NOMO-1 treated with DMSO at 0.1 percent for 48 hours (cell line): Measurements from ENCODE around the gene LTB4R.

Experiments
- DNase-seq: peaks from one replicate; lab custom pipeline; 2025; ENCODE audit not compliant: unreplicated experiment; lab: John Stamatoyannopoulos, UW

Gene LTB4R

DNA sequence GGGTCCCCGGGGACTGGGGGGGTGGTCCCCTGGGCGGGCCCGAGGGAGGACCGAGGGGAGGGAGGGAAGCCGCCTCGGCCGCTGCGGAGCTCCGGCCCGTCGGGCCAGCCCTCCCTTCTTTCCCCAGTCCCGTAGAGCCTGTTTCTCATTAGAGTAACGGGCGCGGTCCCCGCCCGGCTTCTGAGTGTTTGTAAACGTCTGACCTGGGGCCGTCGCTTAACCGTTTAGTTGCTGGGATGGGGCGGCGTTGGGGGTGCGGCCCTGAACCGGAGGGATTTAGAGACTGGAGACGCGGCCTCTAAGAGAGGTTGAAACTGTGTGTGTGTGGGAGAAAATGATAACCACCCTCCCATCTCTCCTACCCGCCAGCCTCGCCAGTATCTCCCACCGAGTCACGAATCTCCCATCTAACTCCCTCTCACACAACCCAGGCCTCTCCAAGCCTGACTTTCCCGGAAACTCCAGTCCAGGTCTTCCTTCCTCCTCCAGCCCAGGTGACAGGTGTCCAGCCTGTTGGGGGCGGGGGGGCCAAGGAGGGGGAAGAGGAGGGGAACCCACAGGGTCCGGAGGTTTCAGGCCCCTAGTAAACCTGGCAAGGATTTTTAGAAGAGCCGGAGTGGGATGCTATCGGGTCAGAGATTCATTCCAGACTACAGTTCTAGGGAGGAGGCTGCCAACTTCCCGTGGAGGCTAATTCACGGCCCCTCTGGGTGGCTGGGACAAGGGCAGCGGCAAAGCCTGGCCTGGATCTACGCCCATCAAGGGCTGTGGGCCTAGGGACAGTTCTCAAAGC, 55.6 kb downstream of the LTB4R start:
- DNase-seq = no peak
